Stimulated activated CD8-positive, alpha-beta memory T cell treated with anti-CD3 and anti-CD28 coated beads, Interleukin-4, amount 100 ng/mL, for 4 hours (primary cell): ENCODE data around the gene TRIM67.
"Not testable (repeated sequence)": the region's sequence is repeated elsewhere in the genome, so short reads cannot be mapped to it uniquely, and the experiment has no call there.

Experiments used
- DNase-seq, 2 donors: peaks; one replicate each; pipeline ENCODE4 v3.0.0-alpha.2; 2020; ENCODE audit warnings: low read depth in 2 of 2, low spot score in 1 of 2

TRIM67 gene

DNA sequence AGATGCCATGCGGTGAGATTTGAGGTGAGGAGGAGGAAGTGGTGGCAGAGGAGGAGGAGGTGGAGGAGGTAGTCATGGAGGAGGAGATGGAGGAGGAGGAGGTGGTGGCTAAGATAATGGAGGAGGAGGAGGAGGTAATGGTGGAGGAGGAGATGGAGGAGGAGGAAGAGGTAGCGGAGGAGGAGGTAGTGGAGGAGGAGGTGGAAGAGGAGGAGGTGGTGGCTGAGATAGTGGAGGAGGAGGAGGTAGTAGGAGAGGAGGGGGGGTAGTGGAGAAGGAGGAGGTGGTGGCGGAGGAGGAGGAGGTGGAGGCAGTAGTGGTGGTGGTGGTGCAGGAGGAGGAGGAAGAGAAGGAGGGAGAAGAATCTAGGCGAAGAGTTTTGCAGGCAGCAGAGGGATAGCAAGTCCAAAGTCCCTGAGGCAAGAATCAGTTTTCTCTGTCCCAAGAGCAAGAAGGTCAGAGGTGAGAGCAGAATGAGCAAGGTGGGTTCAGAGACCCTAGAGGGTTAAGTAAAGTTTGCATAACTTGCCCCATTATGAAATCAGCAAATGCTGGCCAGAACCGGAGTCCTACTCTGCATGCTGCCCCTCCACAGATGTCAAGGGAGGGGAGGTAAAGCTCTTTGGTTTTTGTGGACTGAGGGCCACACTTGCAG lies 40.2 kb downstream of the TRIM67 start:
- no peak for DNase-seq

DNA sequence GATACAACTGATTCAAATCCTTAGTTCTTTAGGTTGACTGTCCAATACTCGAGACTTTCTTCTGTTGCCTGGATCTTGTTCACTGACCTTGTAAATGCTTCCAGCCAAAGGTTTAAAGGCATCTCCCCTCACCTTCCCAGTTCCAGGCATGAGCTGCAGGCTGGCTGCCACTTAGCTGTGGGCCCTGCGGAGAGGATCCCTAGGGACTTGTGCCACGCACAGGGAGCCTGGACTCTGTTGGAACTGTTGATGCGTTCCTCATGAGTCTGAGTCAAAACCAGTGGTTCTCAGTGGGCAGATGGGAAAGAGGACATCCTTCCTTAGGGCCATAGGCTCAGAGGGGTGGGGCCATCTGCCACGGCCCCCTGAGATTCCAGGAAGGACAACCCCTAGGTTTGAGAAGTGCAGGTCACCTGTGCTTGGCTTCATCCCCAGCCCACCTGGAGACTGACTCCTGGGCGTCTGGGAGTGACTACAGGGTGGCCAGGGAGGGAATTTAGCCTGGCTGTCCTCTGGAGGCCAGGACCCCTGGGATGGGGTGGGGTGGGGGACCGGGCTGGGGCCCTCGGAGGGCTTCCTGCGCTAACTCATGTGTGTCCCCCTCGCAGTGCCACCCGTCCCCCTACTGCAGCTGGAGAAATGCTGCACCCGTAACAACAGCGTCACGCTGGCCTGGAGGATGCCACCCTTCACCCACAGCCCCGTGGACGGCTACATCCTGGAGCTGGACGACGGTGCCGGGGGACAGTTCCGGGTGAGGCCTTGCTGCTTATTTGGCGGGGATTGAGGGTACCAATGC lies 41.6 kb downstream of the TRIM67 start:
- DNase-seq, result no peak

DNA sequence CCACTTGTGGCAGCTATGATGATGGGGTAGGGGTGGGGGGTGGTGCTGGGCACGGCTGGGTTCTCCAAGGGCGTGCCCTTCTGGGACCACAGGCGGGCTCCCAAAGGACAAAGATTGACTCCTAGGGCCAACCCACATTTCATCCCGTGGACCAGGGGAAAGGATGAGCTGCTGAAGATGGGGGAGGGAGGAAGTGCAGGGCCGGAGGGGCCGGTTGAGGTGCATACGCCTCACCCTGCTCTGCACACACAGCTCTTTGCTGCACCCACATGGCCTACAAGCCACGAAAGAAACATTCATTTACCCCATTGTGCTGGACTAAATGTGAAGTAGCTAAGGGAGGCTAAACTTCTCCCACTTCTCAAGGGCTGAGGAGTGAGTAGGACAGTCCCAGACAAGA lies 45.0 kb downstream of the TRIM67 start:
- DNase-seq, result no peak

DNA sequence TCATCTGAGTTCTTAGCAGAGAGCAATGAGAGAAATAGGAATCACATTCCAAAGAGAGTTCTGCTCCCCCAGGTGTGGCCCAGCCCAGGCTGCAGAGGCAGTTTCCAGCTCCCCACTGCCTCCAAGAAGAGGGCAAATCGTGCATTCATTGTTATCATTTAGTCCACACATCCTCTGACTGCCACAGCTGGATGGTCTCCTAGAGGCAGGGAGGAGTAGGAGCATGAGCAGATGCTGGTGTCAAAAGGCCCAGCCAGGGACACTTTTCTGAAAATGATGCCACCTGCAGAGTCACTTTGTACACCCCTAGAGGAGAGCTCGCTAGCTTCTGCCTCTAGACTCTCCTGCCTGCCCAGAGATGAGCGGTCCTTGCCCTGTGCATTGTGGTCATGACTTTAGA lies 45.6 kb downstream of the TRIM67 start:
- DNase-seq, result no peak

DNA sequence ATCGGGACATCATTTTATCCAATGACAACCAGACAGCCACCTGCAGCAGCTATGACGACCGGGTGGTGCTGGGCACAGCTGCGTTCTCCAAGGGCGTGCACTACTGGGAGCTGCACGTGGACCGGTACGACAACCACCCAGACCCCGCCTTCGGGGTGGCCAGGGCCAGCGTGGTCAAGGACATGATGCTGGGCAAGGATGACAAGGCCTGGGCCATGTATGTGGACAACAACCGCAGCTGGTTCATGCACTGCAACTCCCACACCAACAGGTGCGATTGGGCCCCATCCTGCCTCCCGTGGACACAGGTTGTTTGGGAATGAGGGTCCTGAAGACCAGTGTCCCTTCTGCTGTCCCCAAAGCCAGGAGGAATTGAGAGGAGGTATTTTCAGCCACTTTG lies 47.1 kb downstream of the TRIM67 start:
- DNase-seq, result no peak

DNA sequence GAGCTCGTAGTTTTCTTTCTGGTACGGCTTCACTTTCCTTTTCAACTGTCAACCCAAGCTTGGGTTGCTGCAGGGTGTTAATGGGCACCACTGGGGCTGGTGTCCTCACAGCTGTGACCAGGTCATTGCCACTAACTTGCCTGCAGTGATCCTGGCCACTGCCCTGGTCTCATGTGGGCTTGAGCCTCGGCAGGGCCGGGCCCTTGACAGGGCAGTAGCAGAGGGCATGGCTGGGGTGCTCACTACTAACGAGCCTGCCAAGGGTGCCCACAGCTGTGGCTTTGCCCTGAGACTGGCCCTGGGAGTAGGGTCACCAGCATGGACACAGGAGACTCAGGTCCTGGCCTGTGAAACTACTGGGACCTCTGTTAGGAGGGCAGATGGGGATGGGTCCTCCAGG lies 47.7 kb downstream of the TRIM67 start:
- DNase-seq, result no peak

DNA sequence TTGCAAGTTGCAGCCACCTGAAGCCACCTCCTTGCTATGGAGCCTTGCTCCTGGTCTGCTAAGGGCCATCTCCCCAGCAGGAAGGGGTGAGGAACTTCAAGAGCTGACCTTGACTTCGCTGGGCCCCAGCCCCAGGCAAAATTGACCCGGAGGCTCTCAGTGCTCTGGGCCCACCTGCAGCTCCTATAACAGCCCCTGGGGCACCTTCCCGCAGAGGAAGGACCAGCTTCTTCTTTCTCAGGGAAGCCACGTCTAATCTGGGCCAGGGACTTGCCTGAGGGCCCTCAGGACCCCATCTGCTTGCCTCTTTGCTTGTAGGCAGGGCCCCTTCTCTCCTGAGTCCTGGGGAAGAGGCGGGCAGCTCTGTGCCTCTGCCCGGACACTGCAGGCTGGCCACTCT lies 48.3 kb downstream of the TRIM67 start:
- DNase-seq, result no peak

DNA sequence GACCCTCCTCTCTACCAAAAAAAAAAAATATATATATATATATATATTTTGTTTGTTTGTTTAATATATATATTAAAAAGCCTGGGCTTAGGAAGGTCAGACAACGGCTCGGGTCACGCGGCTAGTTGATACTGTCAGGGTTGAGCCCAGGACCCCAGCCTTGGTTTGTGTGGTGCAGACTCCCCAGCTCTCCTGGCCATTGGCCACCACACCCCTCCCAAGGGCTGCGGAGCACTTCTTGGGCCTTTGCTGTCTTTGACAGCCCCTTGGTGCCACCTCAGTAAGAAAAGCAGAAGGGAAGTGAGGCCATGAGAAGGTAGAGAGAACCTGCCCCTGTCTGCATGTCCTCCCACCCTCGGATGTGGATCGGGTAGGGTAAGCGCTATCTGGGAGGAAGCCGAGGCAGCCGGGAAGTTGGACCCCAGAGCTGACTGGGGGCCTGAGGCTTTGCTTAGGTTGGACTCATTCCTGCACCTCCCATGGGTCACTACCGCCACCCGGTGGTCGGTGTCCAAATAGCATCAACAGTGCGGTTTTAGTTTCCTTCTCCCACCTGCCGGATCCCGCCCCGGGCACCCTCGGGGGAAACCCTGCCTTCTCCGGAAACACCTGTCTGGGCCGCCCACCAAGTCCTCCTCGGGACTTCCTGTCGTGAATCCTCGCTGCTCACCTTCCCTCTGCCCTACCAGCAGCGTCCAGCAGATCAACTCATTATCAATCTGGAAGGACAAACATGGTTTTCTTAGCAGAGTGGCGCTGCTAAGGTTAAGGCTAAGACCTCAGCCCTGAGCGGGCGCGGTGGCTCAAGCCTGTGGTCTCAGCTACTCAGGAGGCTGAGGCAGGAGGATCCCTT lies 49.4 kb downstream of the TRIM67 start:
- DNase-seq, result peak; percentile 81 to 90

DNA sequence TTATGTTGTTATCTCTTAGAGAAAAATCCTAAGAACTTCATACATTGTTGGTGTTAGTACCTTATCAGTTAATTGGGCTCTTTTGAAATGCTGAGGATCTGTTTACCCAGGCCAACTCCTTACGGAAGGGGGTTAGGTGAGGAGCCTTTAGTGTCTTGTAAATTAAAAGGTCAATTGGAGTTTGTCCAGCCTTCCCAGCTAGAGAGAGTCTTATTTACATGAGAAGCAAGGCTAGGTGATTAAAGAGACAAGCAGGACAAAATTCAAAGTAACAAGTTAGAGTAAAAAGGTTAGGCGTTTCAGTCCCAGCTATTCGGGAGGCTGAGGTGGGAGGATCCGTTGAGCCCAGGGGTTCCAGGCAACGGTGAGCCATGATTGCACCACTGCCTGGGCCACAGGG lies 50.4 kb downstream of the TRIM67 start:
- not testable (repeated sequence) for DNase-seq

DNA sequence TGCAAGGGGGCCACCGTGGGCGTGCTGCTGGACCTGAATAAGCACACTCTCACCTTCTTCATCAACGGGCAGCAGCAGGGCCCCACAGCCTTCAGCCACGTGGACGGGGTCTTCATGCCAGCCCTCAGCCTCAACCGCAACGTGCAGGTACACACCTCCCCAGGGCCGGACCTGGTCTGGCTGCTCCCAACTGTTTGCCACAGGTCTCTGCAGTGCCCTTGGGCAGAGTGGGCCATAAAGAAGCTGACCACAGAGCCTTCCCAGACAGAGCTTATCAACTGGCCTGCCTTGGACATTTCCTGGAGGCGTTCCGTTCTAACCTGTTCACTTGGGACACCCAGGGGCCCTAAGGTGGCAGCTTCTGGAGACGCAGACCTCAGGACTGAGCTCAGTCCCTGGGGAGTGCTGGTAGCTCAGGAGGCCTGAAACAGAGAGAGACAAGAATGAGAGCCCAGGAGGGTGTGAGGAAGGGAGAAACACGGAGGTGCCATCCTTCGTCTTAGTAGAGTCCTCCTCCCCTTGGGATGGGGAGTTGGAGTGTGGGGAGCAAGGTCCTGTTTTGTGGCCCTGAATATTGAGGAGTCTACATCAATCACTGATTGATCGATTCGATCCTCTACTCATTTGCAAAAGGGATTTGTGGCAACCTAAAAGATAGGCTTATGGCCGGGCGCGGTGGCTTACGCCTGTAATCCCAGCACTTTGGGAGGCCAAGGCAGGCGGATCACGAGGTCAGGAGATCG lies 52.1 kb downstream of the TRIM67 start:
- DNase-seq, result no peak

DNA sequence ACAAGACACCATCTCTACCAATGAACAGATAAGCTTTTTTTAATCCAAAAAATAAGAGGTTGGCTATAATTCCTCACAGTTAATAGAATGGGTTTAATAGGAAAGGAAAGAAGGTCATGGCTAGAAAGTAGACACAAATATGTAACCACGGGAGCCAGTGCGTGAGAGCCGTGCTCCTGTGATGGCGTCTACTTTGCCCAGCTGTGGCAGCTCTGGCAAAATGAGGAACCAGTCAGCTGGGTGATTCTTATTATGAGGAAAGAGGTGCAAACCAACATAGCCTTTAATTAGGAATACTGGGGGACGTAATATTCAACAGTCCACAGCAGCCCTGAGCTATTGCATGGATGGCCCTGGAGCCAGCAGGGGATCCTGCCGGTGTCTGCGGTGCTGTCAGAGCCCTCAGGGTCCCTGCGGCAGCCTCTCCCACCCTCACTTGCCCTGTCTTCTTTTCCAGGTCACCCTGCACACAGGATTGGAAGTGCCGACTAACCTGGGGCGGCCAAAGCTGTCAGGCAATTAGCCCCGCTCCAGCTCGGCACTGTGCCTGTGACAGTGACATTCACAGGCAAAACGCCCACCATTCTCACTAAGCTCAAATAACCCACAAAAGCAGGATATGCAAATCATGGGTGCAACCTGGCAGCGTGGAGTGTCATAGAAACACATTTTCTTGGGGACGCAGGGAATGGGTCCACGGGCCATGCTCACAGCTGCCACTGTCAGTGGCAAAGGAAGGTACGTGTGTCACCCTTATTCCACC lies 53.2 kb downstream of the TRIM67 start:
- no peak for DNase-seq

DNA sequence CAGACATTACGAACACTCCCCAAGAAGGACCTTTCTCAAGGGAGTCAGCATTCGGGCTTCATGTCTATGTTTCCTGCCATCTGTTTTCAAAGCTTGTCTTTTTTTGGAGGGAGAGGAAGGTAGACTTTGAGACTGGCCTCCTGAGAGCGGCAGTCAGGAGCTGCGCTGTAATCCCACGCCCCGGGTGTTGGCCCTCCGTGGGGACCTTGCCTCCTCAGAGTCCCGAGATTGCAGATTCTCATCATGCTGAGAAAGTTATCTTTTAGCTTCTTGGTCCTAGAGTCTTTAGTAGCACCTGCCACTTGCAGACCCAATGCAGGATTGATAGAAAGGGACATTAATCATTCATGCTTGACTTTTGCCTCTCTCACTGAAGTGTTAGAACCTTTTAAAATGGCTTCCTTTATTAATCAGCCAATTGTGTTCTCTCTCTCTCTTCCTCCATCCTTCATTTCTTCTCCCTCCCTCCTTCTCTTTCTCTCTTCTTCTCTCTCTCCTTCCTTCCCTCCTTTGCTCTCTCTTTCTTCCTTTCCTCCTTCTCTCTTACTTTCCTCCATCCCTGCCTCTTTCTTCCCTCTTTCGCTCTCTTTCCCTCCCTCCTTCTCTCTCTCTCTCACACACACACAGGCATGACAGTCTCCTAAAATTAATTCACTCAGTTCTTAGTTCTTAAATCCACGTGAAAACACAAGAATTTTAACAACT lies 54.0 kb downstream of the TRIM67 start:
- no peak for DNase-seq

DNA sequence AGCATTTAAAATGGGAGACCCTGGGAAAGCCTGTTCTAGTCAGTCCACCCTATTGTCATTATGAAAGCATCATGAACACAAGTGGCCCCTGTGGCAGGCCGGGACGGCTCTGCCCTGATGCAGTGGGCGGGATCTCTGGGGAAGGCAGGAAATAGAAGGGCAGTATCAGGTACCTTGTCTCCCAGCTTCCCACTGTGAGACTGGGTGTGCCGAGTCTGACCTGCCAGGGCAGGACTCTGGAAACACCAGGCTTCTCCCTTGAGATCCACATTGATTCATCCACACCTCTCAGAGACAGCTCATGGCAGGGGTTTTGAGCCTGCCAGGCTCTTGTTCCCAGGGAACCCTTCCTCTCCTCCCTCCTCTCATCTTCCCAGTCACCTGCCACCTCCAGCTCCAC lies 54.6 kb downstream of the TRIM67 start:
- DNase-seq, result no peak

DNA sequence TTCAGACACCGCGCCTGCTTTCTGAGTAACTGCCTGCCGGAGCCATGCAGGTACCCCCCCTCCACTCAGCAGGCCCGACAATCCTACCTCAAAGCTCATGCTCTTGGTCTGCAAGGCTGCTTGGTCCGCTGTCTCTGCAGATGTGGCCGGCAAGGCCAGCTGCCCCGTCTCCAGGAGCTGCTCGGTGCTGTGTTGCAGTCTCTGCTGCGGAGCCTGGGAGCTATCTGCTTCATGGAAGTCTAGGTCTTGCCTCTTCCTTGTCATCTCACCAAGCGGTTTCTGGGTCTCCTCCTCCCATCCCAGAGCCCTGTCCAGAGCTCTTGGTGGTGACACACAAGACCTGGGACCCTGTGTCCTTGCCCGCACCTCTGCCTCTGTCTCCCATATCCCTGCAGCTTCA lies 55.2 kb downstream of the TRIM67 start:
- DNase-seq, result no peak

DNA sequence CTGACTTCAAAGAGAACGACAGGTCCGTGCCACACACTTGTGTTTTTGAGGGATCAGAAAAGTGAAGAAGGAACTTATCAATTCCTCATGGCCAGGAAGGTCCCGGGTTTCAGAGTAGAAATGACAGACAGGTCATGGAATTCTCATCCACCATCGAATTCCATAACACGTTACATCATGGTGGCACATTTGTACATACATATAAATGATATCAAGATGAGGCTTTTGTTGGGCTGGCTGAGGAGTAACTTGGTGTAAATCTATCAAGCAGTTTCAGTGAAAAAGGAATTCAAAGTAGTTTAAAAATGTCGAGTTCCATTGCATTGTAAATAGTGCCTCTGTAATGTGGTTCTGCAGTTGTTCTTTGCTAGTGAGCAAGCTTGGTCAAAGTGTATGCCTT lies 56.2 kb downstream of the TRIM67 start:
- no peak for DNase-seq

DNA sequence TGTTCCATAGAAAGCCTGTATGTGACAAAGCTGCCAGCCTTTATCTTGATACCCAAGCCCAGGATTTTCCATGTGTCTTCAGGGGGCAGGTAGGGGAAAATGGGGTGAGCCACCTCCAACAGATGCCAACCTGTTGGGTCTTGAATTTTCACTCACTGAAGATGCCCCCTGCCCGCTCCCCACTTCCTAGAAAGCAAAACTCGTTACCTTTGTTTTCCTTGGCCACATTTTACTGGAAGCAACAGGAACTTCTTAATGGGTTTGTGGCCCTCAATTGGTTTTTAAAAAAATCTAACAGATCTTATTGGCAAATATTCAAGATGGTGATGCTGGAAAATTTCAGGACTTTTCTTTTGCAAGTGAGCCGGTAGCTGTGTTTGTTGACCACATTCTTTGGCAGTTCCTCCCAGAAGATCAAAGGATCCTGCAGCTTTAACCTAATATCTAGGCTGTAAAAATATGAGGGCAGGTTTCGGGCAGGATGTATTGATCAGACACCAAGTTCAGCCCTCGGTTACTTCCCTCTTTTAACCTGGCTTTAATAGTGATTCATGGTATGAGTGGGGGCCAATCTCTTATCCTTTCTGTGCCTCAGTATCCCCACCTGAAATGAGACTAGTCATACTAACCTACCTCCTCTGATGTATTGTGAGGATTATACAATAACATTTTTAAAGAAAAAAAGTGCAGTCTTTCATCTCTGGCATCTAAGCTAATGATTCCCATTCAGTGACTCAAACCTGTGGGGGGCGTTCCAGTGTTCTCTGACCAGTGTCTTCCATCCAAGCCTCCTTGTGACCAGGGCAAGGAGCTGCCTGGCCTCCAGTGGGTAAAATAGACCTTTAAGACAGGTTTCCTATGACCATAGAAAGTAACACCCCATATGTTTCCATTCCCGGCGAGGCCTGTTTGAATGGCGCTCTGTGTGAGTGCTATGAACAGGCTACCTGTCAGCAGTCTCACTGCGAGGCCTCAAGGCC lies 57.9 kb downstream of the TRIM67 start:
- DNase-seq, result no peak

DNA sequence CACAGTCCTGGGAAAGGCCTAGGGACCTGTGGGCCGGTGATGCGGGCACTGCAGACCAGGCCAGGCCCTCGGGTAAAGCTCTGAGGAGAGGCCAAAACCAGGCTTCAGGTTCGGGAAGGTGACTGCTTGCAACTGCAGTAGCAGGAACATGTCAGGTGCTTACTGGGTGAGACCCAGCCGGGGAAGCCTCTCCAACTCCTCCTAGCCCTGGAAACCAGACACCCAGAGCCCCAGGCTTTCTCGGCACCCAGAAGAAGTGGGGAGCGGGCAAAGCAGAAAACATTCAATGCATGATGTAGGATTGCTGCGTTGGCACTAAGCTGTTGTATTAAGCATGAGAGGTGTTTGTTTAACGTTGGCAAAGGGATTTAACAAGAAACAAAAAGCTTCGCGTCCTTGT lies 58.9 kb downstream of the TRIM67 start:
- DNase-seq, result no peak

DNA sequence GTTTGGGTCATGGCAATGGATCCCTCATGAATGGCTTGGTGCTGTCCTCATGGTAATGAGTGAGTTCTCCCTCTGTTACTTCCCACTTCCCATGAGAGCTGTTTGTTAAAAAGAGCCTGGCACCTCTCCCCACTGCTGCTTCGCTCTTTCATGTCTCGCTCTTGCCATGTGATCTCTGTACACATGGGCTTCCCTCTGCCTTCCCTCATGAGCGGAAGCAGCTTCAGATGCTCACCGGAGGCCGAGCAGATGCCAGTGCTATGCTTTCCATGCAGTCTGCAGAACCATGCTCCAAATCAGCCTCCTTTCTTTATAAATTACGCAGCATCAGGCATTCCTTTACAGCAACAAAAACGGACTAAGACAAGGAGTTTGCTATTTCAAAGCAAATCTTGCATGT lies 64.3 kb downstream of the TRIM67 start:
- no peak for DNase-seq

DNA sequence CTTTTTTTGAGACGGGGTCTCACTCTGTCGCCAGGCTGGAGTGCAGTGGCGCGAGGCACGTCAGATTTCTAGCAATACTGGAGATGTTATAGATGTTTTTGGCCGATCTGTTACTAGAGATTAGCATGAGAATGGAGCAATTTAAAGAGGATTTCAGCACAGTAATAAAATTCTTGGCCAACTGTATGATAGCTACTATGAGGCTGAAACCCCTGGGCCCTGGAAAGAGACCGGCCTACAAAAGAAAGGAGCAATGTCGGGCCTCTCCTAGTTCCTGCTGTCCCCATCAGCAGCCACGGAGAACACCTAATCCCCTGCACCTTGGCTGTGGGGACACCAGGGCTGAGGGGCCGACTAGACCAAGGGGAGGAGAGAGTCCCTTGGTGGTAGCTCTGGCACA lies 69.7 kb downstream of the TRIM67 start:
- no peak for DNase-seq
